HEK293 (cell line): ENCODE measurements around the gene UBE2E1.
"Not testable (repeated sequence)": the region's sequence is repeated elsewhere in the genome, so short reads cannot be mapped to it uniquely, and the experiment has no call there.

Experiments used
- CTCF ChIA-PET: fragments of 350-600 bp; formaldehyde crosslinking; extraction: SDS; loops from one replicate; lab custom pipeline; 2021; ENCODE audit warnings: antibody characterized with exemption; lab: Yijun Ruan, JAX
- POLR2A ChIA-PET: fragments of 300-600 bp; formaldehyde crosslinking; extraction: SDS; loops from one replicate; lab custom pipeline; 2020; ENCODE audit warnings: antibody characterized with exemption, inconsistent platforms; lab: Yijun Ruan, JAX
- H3K27ac ChIP-seq: fragments of 200-500 bp; sonication (Bioruptor generic); 2 replicates; pipeline ENCODE4 v1.5.1; 2014; ENCODE audit warnings: low read depth, low read length, control low read depth, inconsistent platforms; ENCODE audit errors: extremely low read depth
- H3K36me3 ChIP-seq, 2 experiments: fragments of 200-500 bp in 1 of 2; sonication (Bioruptor generic) in 1 of 2; 1 replicate in 1 of 2; 2 replicates in 1 of 2; pipeline ENCODE4 v1.5.1; 2014 to 2017; ENCODE audit warnings: inconsistent platforms in 2 of 2, low read length in 2 of 2; ENCODE audit not compliant: control insufficient read depth in 2 of 2, insufficient read depth in 1 of 2
- H3K4me1 ChIP-seq: fragments of 200-500 bp; sonication (Bioruptor generic); 2 replicates; pipeline ENCODE4 v1.5.1; 2014; ENCODE audit warnings: mild to moderate bottlenecking, low read length, inconsistent platforms; ENCODE audit not compliant: control insufficient read depth, insufficient read depth
- H3K4me3 ChIP-seq: 2 replicates; pipeline ENCODE4 v1.5.1; 2011; ENCODE audit warnings: low read depth, mild to moderate bottlenecking, control low read depth, low read length, moderate library complexity
- H3K9me3 ChIP-seq: fragments of 200-500 bp; sonication (Bioruptor generic); 2 replicates; pipeline ENCODE4 v1.5.1; 2014; ENCODE audit warnings: low read depth, low read length, inconsistent platforms; ENCODE audit not compliant: control insufficient read depth, insufficient read depth
- EGR2 ChIP-seq: fragments of 450-650 bp; formaldehyde crosslinking; IDR thresholded peaks from 2 replicates; pipeline ENCODE4 v1.5.1; 2016; ENCODE audit warnings: low read depth, missing biosample characterization, missing genetic modification characterization
- PRDM2 ChIP-seq: fragments of 450-650 bp; formaldehyde crosslinking; IDR thresholded peaks from 2 replicates; pipeline ENCODE4 v1.5.1; 2016; ENCODE audit warnings: missing biosample characterization, missing genetic modification characterization, borderline replicate concordance
- SCRT2 ChIP-seq: fragments of 450-650 bp; formaldehyde crosslinking; IDR thresholded peaks from 2 replicates; pipeline ENCODE4 v1.5.1; 2016; ENCODE audit warnings: missing biosample characterization, missing genetic modification characterization
- YY1 ChIP-seq: fragments of 450-650 bp; formaldehyde crosslinking; IDR thresholded peaks from 2 replicates; pipeline ENCODE4 v1.5.1; 2018; ENCODE audit warnings: missing biosample characterization, missing genetic modification characterization
- ZBTB20 ChIP-seq: fragments of 450-650 bp; formaldehyde crosslinking; IDR thresholded peaks from 2 replicates; pipeline ENCODE4 v1.5.1; 2016; ENCODE audit warnings: missing biosample characterization, missing genetic modification characterization
- ZNF157 ChIP-seq: fragments of 450-650 bp; formaldehyde crosslinking; IDR thresholded peaks from 2 replicates; pipeline ENCODE4 v1.5.1; 2016; ENCODE audit warnings: missing biosample characterization, missing genetic modification characterization
- ZNF175 ChIP-seq: fragments of 450-650 bp; formaldehyde crosslinking; IDR thresholded peaks from 2 replicates; pipeline ENCODE4 v1.5.1; 2016; ENCODE audit warnings: missing biosample characterization, missing genetic modification characterization
- ZNF18 ChIP-seq: fragments of 450-650 bp; formaldehyde crosslinking; IDR thresholded peaks from 2 replicates; pipeline ENCODE4 v1.5.1; 2016; ENCODE audit warnings: missing biosample characterization, missing genetic modification characterization
- ZNF184 ChIP-seq: fragments of 450-650 bp; IDR thresholded peaks from 2 replicates; pipeline ENCODE4 v1.5.1; 2018; ENCODE audit warnings: missing biosample characterization, mild to moderate bottlenecking, missing genetic modification characterization
- ZNF221 ChIP-seq: fragments of 450-650 bp; formaldehyde crosslinking; IDR thresholded peaks from 2 replicates; pipeline ENCODE4 v1.5.1; 2017; ENCODE audit warnings: missing biosample characterization, missing genetic modification characterization, borderline replicate concordance
- ZNF394 ChIP-seq: fragments of 450-650 bp; formaldehyde crosslinking; IDR thresholded peaks from 2 replicates; pipeline ENCODE4 v1.5.1; 2016; ENCODE audit warnings: missing biosample characterization, missing genetic modification characterization, mild to moderate bottlenecking, moderate library complexity, borderline replicate concordance
- ZNF449 ChIP-seq: fragments of 450-650 bp; formaldehyde crosslinking; IDR thresholded peaks from 2 replicates; pipeline ENCODE4 v1.5.1; 2017; ENCODE audit warnings: missing biosample characterization, mild to moderate bottlenecking, missing genetic modification characterization, moderate library complexity
- ZNF747 ChIP-seq: fragments of 450-650 bp; formaldehyde crosslinking; IDR thresholded peaks from 2 replicates; pipeline ENCODE4 v1.5.1; 2016; ENCODE audit warnings: missing biosample characterization, missing genetic modification characterization
- ZNF791 ChIP-seq: fragments of 450-650 bp; formaldehyde crosslinking; IDR thresholded peaks from 2 replicates; pipeline ENCODE4 v1.5.1; 2016; ENCODE audit warnings: missing biosample characterization, missing genetic modification characterization

The UBE2E1 gene

GRCh38 chr3:23912335-23912734, 106.6 kb downstream of the UBE2E1 start:
- H3K9me3 ChIP-seq, H3K4me1 ChIP-seq, H3K27ac ChIP-seq, H3K4me3 ChIP-seq, POLR2A ChIA-PET: not testable (repeated sequence)
- peaks cover 21 to 34% of the 10 kb centered on the region in 2 experiments; a peak in 2 of 3 replicates for H3K36me3 ChIP-seq
- peak; percentile 54; the same call in 1 of the 2 replicates for TF ChIP-seq SCRT2
- peak; percentile 93 for TF ChIP-seq ZNF184
- CTCF ChIA-PET = interaction anchor here (0.7 to 1.1 kb wide), 2 partner anchors 24 to 625 kb away, joined by 3 to 5 read pairs; no protein-coding TSS in a partner anchor

DNA sequence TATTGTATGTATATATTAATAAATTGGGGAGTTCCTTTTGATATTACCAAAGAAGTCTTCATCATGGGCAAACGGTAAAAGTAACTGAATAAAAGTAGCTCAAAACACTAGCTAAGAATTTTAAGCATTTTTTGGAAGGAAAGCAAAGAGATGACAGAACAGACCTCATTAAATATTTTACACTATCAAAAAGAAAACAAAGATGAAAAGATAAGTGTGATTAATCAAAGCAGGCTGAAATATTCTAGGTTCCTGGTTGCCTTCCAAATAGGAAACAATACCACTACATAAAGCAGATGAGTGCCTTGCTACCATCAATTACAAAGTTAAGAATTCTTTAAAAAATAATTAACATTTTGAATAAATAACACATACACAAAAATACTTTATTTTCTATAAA, 107.4 kb downstream of the UBE2E1 start:
- peaks cover 7% of the 10 kb centered on the region for H3K4me1 ChIP-seq
- H3K9me3 ChIP-seq = no peaks in the 10 kb centered on the region
- H3K36me3 ChIP-seq = peaks cover 21 to 36% of the 10 kb centered on the region in 2 experiments; a peak in 2 of 3 replicates
- CTCF ChIA-PET = no interaction called here
- no peak overlapping the region for H3K27ac ChIP-seq
- TF ChIP-seq ZNF157 (tag by site-specific recombination) = no peak
- no peak for TF ChIP-seq ZNF791
- TF ChIP-seq PRDM2 = no peak
- TF ChIP-seq EGR2 (tag by site-specific recombination) = no peak
- no peak for TF ChIP-seq ZBTB20 (tag by site-specific recombination)
- no peak for TF ChIP-seq YY1
- TF ChIP-seq ZNF449 (tag by site-specific recombination) = no peak
- TF ChIP-seq ZNF394 = no peak
- no peak for TF ChIP-seq ZNF221 (tag by site-specific recombination)
- TF ChIP-seq ZNF18 (tag by site-specific recombination) = no peak
- no peak for TF ChIP-seq ZNF175 (tag by site-specific recombination)
- no peak for TF ChIP-seq ZNF747 (tag by site-specific recombination)
- TF ChIP-seq, all 188 proteins: peak for 0
- POLR2A ChIA-PET = no interaction called here
- H3K4me3 ChIP-seq = no peak overlapping the region
